GM18873 (cell line): ENCODE measurements around the gene DNM1.
"Not testable (repeated sequence)": the region's sequence is repeated elsewhere in the genome, so short reads cannot be mapped to it uniquely, and the experiment has no call there.

Experiments
- ATAC-seq: cut with Tn5 transposase; IDR thresholded peaks from one replicate; pipeline ENCODE4 v1.9.1; 2021; ENCODE audit warnings: mild to moderate bottlenecking, moderate library complexity, moderate number of reproducible peaks; ENCODE audit not compliant: unreplicated experiment, low FRiP score

DNM1 gene

DNA sequence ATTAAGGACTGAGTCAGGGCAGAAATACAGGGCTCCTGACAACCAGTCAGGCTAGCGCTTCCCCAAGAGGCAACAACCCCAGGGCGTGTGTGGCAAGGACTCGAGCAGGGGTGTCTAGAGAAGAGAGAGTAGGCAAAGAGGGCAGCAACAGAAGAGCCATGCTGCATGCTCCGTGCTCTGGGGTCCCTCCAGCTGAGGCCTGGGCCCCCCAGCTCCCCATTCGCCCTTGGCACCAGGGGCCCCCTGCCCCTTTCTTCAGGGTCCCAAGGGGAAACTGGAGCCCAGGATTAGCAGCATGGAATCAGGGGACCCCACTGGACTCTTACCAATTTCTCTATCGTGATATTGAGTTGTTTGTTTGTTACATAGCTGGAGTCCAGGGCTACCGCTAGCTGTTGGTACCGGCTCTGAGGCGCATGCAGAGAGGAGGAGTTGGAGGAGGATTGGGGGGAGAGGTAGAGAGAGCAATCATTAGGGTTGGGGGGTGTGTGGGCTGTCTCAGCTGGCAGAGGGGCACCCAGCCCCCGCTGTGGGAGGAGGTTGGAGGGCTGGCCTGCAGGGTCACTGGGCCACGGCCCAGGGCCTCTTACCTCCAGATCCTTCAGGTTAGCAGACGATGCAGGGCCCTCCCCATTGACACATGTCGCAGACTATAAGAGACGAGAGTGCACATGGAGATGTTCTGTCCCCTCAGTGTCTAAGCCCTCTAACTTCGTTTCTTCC is 63.9 kb downstream of the DNM1 start:
- ATAC-seq = no peak

GRCh38 chr9:128271112-128271511 is 67.9 kb downstream of the DNM1 start:
- ATAC-seq = no peak

DNA sequence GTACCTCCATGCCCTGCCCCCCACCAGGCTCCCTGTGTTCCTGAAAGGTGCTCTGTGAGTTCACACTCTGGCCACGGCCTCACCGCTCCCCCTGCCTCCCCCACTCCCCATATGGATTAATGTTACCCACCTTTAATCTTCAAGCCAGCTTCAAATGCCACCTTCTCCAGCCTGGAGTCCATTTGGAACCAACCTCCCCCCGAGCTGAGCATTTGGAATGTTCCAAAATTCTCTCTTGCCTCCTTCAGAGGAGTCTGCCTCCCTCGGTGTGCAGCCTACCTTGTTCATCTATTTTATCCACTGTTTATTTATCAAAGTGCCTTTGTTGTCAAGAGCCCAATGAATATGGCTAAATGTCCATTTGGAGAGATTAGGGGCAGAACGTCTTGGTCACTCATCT is 68.3 kb downstream of the DNM1 start:
- ATAC-seq = no peak

DNA sequence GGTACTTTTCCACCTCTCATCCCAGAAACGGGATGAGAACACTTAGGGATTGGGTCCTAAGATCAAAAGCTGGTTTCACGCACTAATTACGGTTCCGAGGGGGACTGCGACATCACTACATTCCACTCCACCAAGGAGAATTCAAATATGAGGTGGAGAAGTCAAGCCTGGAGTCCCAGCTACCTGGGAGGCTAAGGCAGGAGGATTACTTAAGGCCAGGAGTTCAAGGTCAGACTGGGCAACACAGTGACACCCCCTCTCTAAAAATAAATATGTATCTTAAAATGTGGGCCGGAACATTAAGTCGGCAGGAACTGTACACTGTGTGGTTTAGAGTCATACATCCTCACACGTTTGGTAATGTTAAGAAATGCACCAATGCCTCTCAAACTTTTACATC is 71.1 kb downstream of the DNM1 start:
- no peak for ATAC-seq

GRCh38 chr9:128275198-128276007 is 72.2 kb downstream of the DNM1 start, which contains the start of gene GOLGA2:
Gene GOLGA2, minus strand, starts transcription at chr9:128276007. Its CDS starts 31 bp downstream, at chr9:128275976.
- peak; percentile 35 for ATAC-seq

- ATAC-seq = peak; percentile 89
Observed at GRCh38 chr9:128276008-128276573, 72.9 kb downstream of the DNM1 start, which contains the start of gene SWI5. Gene SWI5, plus strand, starts transcription at chr9:128276276.

- no peak for ATAC-seq
Observed at GRCh38 chr9:128276574-128277270, 73.5 kb downstream of the DNM1 start.

DNA sequence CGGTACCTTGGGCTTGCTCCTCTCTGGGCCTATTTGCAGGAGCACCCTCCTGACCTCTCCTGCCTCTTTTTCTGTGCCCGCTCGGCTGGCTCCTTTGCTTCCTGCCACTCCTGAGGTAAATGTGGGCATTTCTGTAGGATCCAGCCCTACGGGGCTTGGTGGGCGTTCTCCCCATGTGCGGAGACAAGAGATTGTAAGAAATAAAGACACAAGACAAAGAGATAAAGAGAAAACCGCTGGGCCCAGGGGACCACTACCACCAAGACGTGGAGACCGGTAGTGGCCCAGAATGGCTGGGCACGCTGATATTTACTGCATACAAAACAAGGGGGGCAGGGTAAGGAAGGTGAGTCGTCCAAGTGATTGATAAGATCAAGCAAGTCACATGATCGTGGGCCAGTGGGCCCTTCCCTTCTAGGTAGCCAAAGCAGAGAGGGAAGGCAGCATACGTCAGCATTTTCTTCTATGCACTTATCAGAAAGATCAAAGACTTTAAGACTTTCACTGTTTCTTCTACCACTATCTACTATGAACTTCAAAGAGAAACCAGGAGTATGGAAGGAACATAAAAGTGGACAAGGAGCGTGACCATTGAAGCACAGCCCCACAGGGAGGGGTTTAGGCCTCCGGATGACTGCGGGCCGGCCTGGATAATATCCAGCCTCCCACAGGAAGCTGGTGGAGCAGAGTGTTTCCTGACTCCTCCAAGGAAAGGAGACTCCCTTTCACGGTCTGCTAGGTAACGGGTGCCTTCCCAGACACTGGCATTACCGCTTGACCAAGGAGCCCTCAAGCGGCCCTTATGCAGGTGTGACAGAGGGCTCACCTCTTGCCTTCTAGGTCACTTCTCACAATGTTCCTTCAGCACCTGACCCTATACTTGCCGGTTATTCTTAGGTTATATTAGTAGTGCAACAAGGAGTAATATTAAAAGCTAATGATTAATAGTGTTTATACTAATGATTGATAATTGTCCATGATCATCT is 76.2 kb downstream of the DNM1 start:
- not testable (repeated sequence) for ATAC-seq

DNA sequence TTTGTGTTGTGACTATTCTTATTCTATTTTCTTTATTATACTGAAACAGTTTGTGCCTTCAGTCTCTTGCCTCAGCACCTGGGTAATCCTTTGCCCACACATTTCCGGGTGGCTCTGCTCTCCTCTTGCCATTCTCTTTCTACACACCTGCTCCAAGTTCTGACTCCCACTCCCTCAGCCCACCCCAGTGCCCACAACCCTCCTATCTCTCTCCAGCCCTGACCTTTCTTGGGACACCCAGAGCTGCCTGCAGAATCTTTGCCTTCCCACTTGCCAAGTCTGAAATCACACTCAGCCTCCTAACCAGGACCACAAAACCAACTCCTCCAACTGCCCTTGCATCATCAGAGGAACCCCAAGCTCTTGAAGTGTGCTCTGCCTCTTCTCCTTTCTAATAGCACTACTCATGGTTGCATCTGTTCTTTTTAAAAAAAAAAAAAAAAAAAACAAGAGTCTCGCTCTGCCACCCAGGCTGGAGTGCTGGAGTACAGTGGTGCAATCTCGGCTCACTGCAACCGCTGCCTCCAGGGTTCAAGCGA is 77.0 kb downstream of the DNM1 start:
- ATAC-seq = no peak

- no peak for ATAC-seq
Observed at GRCh38 chr9:128282500-128282899, 79.3 kb downstream of the DNM1 start.

- ATAC-seq = no peak
Observed at GRCh38 chr9:128285033-128285784, 82.0 kb downstream of the DNM1 start.

DNA sequence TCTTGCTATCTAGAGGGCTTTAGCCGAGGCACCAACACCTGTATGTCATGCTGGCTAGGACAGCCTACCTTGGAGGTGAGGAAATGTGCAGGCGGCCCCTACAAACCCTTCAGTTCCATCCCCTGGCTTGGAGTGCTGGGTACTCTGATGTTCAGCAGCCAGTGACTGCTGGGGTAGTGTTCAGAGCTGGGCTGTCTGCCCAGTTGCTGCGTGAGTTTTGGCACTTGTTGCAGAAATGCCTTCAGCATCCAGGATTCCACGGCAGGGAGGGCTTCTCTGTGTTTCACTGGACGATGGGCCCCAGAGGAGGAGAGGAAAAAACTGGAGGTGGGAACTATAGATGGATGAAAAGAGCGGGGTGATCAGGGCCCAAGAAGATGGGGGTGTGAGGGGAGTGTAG is 83.3 kb downstream of the DNM1 start:
- ATAC-seq = no peak

GRCh38 chr9:128288273-128289004 is 85.3 kb downstream of the DNM1 start:
- no peak for ATAC-seq

DNA sequence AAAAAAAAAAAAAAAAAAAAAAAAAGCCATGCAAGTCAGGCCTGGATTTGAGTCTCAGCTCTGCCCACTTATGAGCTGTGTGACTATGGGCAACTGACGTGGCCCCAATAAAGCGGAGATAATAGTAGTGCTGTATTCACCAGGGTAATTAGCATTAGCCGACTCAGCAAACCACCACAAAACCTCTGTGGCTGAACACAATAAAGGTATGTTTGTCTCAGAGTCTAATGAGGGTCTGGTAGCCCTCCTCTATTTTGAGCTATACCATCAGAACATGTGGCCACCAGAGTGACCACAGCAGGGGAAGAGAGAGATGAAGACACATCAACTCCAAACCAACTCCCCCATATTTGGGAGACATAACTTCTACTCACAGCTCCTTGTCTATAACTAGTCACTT is 88.8 kb downstream of the DNM1 start:
- ATAC-seq = no peak

GRCh38 chr9:128293091-128293490 is 89.9 kb downstream of the DNM1 start:
- ATAC-seq = no peak

DNA sequence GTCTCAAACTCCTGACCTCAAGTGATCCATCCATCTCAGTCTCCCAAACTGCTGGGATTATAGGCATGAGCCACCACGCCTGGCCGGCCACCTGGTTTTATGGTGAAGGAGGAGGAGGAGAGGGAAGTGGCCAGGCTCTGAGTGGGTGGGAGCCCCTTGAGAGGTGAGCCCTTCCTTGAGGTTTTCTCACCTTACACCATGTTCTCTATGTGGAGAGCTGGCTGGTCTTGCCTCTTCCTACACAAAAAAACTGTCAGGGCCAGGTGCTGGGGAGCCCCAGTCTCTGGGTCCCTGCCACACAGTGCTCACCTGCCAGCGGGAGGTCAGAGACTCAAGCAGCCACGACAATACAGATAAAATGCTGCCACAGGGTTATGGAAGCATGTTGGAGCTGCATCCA is 91.0 kb downstream of the DNM1 start:
- no peak for ATAC-seq

- no peak for ATAC-seq
Observed at GRCh38 chr9:128296340-128297220, 93.4 kb downstream of the DNM1 start.
